BJ (cell line): ENCODE results near the gene KIAA1328. TPM values are rescaled to one million over a fixed set of nuclear protein-coding genes. Genes with fewer than 3 reads are reported as not detected.
"Not testable (repeated sequence)": the region's sequence is repeated elsewhere in the genome, so short reads cannot be mapped to it uniquely, and the experiment has no call there.

Experiments
- CTCF ChIA-PET: fragments of 350-600 bp; formaldehyde crosslinking; extraction: SDS; loops from one replicate; lab custom pipeline; 2021; ENCODE audit warnings: antibody characterized with exemption, inconsistent platforms; lab: Yijun Ruan, JAX
- POLR2A ChIA-PET: fragments of 300-600 bp; sonication (Branson Sonifier 250); formaldehyde crosslinking; extraction: SDS; loops from one replicate; lab custom pipeline; 2021; ENCODE audit warnings: antibody characterized with exemption; lab: Charles Lee
- DNase-seq: peaks from one replicate; pipeline ENCODE4 v3.0.0-alpha.2; 2011; ENCODE audit warnings: low read depth
- H3K27me3 ChIP-seq: 2 replicates; pipeline ENCODE4 v1.6.0; 2011; ENCODE audit warnings: low read length; ENCODE audit not compliant: control insufficient read depth, insufficient read depth
- H3K36me3 ChIP-seq: 2 replicates; pipeline ENCODE4 v1.5.1; 2011; ENCODE audit warnings: low read length; ENCODE audit not compliant: control insufficient read depth, insufficient read depth
- H3K4me3 ChIP-seq: 2 replicates; pipeline ENCODE4 v1.5.1; 2011; ENCODE audit warnings: low read depth, mild to moderate bottlenecking, control low read depth, low read length
- polyA plus RNA-seq: library from polyadenylated mRNA; depleted of rRNA; stranded (reverse); fragments of >200 nt; gene quantifications from 2 replicates; pipeline ENCODE4 v1.2.3, GENCODE V29; 2011
- TF ChIP-seq, protein P1 (sequence below): IDR thresholded peaks from 2 replicates; pipeline ENCODE4 v1.5.1; 2011; ENCODE audit warnings: low read depth, mild to moderate bottlenecking, control low read depth, inconsistent platforms, low read length, moderate library complexity; ENCODE audit not compliant: insufficient read depth

Gene KIAA1328
- polyA plus RNA-seq, 1 experiment = 2.2 TPM

DNA sequence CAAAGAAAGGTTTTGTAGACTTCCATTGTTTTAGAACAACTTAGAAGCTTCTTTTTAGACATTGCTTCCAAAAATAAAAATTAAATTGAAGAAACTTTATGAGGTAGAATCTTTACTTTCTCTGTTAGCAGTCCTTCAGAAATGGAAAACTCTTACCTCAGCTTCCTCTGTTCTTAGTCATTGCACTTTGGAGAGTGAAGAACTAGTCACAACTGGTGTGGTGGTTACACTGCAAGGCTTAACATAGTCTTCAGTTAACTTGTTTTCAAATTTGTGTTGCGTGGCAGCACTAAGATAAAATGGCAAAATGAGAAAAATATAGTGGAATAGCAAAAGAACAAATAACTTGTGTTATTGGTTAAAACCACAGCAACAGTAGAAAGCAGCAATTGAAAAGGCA is 332.6 kb downstream of the KIAA1328 start:
- CTCF ChIA-PET = no interaction called here
- no peaks in the 10 kb centered on the region for H3K27me3 ChIP-seq
- POLR2A ChIA-PET = no interaction called here
- no peak for DNase-seq
- TF ChIP-seq, protein P1, sequence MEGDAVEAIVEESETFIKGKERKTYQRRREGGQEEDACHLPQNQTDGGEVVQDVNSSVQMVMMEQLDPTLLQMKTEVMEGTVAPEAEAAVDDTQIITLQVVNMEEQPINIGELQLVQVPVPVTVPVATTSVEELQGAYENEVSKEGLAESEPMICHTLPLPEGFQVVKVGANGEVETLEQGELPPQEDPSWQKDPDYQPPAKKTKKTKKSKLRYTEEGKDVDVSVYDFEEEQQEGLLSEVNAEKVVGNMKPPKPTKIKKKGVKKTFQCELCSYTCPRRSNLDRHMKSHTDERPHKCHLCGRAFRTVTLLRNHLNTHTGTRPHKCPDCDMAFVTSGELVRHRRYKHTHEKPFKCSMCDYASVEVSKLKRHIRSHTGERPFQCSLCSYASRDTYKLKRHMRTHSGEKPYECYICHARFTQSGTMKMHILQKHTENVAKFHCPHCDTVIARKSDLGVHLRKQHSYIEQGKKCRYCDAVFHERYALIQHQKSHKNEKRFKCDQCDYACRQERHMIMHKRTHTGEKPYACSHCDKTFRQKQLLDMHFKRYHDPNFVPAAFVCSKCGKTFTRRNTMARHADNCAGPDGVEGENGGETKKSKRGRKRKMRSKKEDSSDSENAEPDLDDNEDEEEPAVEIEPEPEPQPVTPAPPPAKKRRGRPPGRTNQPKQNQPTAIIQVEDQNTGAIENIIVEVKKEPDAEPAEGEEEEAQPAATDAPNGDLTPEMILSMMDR = no peak
- H3K36me3 ChIP-seq = no peaks in the 10 kb centered on the region
- H3K4me3 ChIP-seq = no peak overlapping the region

DNA sequence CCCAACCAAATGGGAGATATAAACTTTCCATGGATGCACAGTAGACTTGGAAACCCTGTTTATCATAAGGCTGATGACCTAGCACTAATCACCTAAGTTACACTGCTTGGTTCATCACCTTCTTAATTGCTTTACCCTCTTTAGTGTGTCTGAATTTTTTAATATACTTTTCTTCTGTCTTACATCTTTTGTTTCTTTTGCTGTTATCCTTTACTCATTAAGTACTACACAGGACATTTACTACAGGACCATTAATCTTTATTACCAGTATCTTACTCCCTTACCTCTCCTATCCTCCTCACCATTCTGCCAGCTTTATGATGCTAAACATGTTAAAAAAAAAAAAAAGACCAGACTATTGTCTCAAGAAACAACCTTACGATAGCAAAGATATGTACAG is 333.6 kb downstream of the KIAA1328 start:
- DNase-seq = no peak
- H3K36me3 ChIP-seq = no peaks in the 10 kb centered on the region
- no peaks in the 10 kb centered on the region for H3K27me3 ChIP-seq
- POLR2A ChIA-PET = no interaction called here
- no peak overlapping the region for H3K4me3 ChIP-seq
- CTCF ChIA-PET = no interaction called here
- TF ChIP-seq, protein P1 = no peak

DNA sequence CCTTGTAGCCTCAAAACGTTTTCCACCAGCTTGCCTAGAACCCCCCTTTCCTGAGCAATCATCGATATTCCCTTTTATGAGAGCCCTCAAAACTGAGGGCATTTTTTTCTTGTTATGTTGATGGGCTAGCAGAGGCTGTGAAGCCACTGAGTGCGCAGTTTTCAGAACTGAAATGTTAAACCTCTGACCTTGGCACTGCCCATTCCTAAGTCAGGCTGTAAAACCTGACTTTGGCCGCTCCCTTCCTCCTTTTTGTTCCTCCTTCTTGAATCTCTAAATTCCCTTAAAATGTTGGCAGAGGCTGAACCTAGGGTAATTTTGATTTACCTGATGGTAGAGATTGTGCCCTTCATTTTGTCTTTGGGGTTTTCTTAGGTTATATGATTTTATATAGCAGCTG is 334.2 kb downstream of the KIAA1328 start:
- CTCF ChIA-PET = no interaction called here
- TF ChIP-seq, protein P1 = no peak
- no peaks in the 10 kb centered on the region for H3K27me3 ChIP-seq
- POLR2A ChIA-PET = no interaction called here
- no peak overlapping the region for H3K4me3 ChIP-seq
- no peak for DNase-seq
- no peaks in the 10 kb centered on the region for H3K36me3 ChIP-seq

DNA sequence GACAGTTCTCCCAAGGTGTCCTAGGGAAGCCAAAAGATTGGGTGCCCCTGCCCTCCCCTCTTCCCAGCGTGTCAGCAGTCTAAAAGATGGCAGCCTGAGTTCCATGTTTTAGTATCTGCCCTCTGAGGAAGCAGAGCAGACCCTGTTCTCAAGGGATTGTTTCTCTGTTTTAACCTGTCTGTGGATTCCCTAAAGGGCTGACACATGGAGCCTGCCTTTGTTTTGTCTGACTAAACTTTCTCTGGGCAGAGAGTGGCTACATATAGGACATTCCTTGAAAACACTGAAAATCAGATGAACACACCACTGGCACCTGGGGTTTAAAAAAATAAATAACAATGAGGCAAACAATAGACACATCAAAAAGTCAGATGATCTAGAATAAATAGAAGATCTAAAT is 337.6 kb downstream of the KIAA1328 start:
- ChIA-PET POLR2A (no interaction called here), CTCF (no interaction called here)
- H3K36me3 ChIP-seq = no peaks in the 10 kb centered on the region
- no peak overlapping the region for H3K4me3 ChIP-seq
- H3K27me3 ChIP-seq = no peaks in the 10 kb centered on the region
- TF ChIP-seq, protein P1 = no peak
- DNase-seq = no peak

DNA sequence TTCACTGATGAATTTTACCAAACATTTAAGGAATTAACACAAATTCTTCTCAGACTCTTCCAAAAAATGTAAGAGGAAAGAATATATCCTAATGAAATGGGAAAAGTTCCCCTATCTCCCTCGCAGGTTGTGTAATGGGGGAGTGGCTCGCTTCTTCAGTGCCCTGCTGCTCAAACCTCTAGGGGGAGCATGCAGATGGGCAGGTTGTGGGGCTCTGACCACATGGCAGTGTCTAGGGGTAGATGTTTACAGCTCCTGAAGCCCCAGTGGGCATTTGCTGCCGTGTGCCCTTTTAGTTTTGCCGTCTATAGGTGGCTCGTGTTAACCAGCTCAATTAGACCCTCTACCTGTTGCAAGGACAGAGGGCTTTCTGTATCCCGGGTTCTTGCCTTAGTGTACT is 338.0 kb downstream of the KIAA1328 start:
- CTCF ChIA-PET, H3K36me3 ChIP-seq, H3K4me3 ChIP-seq, H3K27me3 ChIP-seq, DNase-seq, POLR2A ChIA-PET: not testable (repeated sequence)

- TF ChIP-seq, protein P1 = no peak
- CTCF ChIA-PET = no interaction called here
- POLR2A ChIA-PET = no interaction called here
Measured at GRCh38 chr18:37170984-37171383, 342.1 kb downstream of the KIAA1328 start.

More at GRCh38 chr18:37170984-37171383, 342.1 kb downstream of the KIAA1328 start:
- DNase-seq = no peak
- H3K27me3 ChIP-seq = no peaks in the 10 kb centered on the region
- H3K4me3 ChIP-seq = no peak overlapping the region
- H3K36me3 ChIP-seq = no peaks in the 10 kb centered on the region
